K562 (cell line): ENCODE measurements around the gene WNT7B. TPM values are rescaled to one million over a fixed set of nuclear protein-coding genes. Genes with fewer than 3 reads are reported as not detected.

Experiments used
- ATAC-seq: fragments of 200-7000 bp; cut with Tn5 transposase; 3 replicates; pipeline ENCODE4 v1.9.1; 2020; ENCODE audit warnings: moderate library complexity
- BruUV-seq: library from RNA; stranded (reverse); fragments of 400-500 nt; replicated peaks from 2 replicates; lab custom pipeline; 2021; lab: Mats Ljungman, UMichigan
- CTCF ChIA-PET: fragments of 300-600 bp; formaldehyde crosslinking; extraction: SDS; loops from one replicate; lab custom pipeline; 2021; ENCODE audit warnings: low intra/inter-chr PET ratio; lab: Yijun Ruan, JAX
- POLR2A ChIA-PET: fragments of 300-600, 350-650 bp; sonication (Branson Sonifier 250); formaldehyde crosslinking; extraction: SDS; loops from one replicate; lab custom pipeline; 2021; ENCODE audit warnings: antibody characterized with exemption, inconsistent platforms; lab: Yijun Ruan, JAX
- DNase-seq, 4 experiments: peaks; one replicate each; pipeline versions ENCODE4 v3.0.0 to v3.0.0-alpha.2; 2011 to 2018; ENCODE audit warnings: low spot score in 3 of 4, mixed read lengths in 3 of 4; ENCODE audit errors: extremely low read depth in 1 of 4
- FAIRE-seq: peaks from 2 replicates; lab custom pipeline; 2011; peaks lifted over from hg19 to GRCh38; lab: Jason Lieb, UNC
- H2AFZ ChIP-seq: 2 replicates; pipeline ENCODE4 v1.6.0; 2011; ENCODE audit warnings: low read depth, low read length, control low read depth, inconsistent platforms
- H3K27ac ChIP-seq: fragments of 200-600 bp; 3 replicates; pipeline ENCODE4 v1.8.0; 2011; ENCODE audit warnings: low read depth, mild to moderate bottlenecking, control low read depth, inconsistent platforms, low read length, moderate library complexity, mixed read lengths; ENCODE audit errors: extremely low read depth
- H3K27me3 ChIP-seq, 2 experiments: fragments of 300-600 bp in 1 of 2; 2 replicates in 1 of 2; 3 replicates in 1 of 2; pipeline versions ENCODE4 v1.6.0 to v1.8.0; 2011; ENCODE audit warnings: inconsistent platforms in 2 of 2, low read length in 2 of 2, mild to moderate bottlenecking in 1 of 2, mixed read lengths in 1 of 2, moderate library complexity in 1 of 2; ENCODE audit not compliant: control insufficient read depth in 2 of 2, insufficient read depth in 2 of 2
- H3K36me3 ChIP-seq: fragments of 300-600 bp; 3 replicates; pipeline ENCODE4 v1.8.0; 2011; ENCODE audit warnings: mild to moderate bottlenecking, low read length, inconsistent platforms; ENCODE audit not compliant: control insufficient read depth, insufficient read depth
- H3K4me1 ChIP-seq, 2 experiments: fragments of 200-600 bp in 1 of 2; replicated peaks in 1 of 2; 2 replicates in 1 of 2; 3 replicates in 1 of 2; pipeline versions ENCODE4 v1.5.1 to v1.8.0; 2011; ENCODE audit warnings: inconsistent platforms in 2 of 2, low read length in 2 of 2, mild to moderate bottlenecking in 1 of 2, mixed read lengths in 1 of 2, moderate library complexity in 1 of 2; ENCODE audit not compliant: control insufficient read depth in 2 of 2, insufficient read depth in 2 of 2
- H3K4me2 ChIP-seq: 2 replicates; pipeline ENCODE4 v1.6.1; 2011; ENCODE audit warnings: low read length, control low read depth, inconsistent platforms, mixed read lengths; ENCODE audit not compliant: insufficient read depth
- H3K4me3 ChIP-seq: fragments of 200-600 bp; sonication (generic), shearing (Covaris generic); 2 replicates; pipeline ENCODE4 v1.5.1; 2016; ENCODE audit warnings: control low read depth, inconsistent platforms
- H3K79me2 ChIP-seq: fragments of 200-600 bp; 3 replicates; pipeline ENCODE4 v1.8.0; 2011; ENCODE audit warnings: low read length, inconsistent platforms; ENCODE audit not compliant: control insufficient read depth, insufficient read depth
- H3K9ac ChIP-seq, 2 experiments: 2 replicates each; pipeline versions ENCODE4 v1.6.0 to v1.6.1; 2011; ENCODE audit warnings: low read depth in 2 of 2, low read length in 2 of 2, control low read depth in 1 of 2, inconsistent platforms in 1 of 2, mild to moderate bottlenecking in 1 of 2, mixed read lengths in 1 of 2; ENCODE audit not compliant: insufficient read depth in 1 of 2
- H3K9me1 ChIP-seq: one replicate; pipeline ENCODE4 v1.6.0; 2011; ENCODE audit warnings: inconsistent platforms, mild to moderate bottlenecking, low read length, moderate library complexity; ENCODE audit not compliant: control insufficient read depth, insufficient read depth
- H3K9me3 ChIP-seq: replicated peaks from 2 replicates; pipeline ENCODE4 v1.5.1; 2011; ENCODE audit warnings: low read depth, low read length, inconsistent platforms; ENCODE audit not compliant: control insufficient read depth, insufficient read depth
- H4K20me1 ChIP-seq: replicated peaks from 2 replicates; pipeline ENCODE4 v1.6.1; 2011; ENCODE audit warnings: low read length, inconsistent platforms, mixed read lengths; ENCODE audit not compliant: control insufficient read depth, insufficient read depth
- ATF7 ChIP-seq: fragments of 450-650 bp; IDR thresholded peaks from 2 replicates; pipeline ENCODE4 v1.7.1; 2014; ENCODE audit warnings: mild to moderate bottlenecking, moderate library complexity
- BRD4 ChIP-seq: fragments of 200-600 bp; sonication (generic); IDR thresholded peaks from 2 replicates; pipeline ENCODE4 v1.6.1; 2017; ENCODE audit warnings: inconsistent platforms
- GTF2A2 ChIP-seq: IDR thresholded peaks from 2 replicates; pipeline ENCODE4 v1.6.1; 2016; ENCODE audit warnings: mild to moderate bottlenecking, missing genetic modification characterization, missing compliant biosample characterization
- JUNB ChIP-seq: fragments of 450-650 bp; formaldehyde crosslinking; conservative IDR thresholded peaks from 2 replicates; pipeline ENCODE4 v1.4.0; 2020; ENCODE audit warnings: mild to moderate bottlenecking
- MCM7 ChIP-seq, 2 experiments: fragments of 450-650 bp; IDR thresholded peaks; 2 replicates each; pipeline ENCODE4 v1.6.1; 2016 to 2018
- RREB1 ChIP-seq: fragments of 250-450 bp; sonication (Bioruptor Pico); IDR thresholded peaks from 2 replicates; pipeline ENCODE4 v1.4.0; 2020
- SPI1 ChIP-seq: IDR thresholded peaks from 2 replicates; pipeline ENCODE4 v1.6.1; 2011; ENCODE audit warnings: low read depth, low read length, control low read depth, borderline replicate concordance
- SRSF1 ChIP-seq: fragments of 200-400 bp; formaldehyde crosslinking; IDR thresholded peaks from 2 replicates; pipeline ENCODE4 v1.6.1; 2017; ENCODE audit warnings: mild to moderate bottlenecking, low read depth, low read length, moderate library complexity
- STAG1 ChIP-seq: sonication (generic); formaldehyde crosslinking; IDR thresholded peaks from 2 replicates; pipeline ENCODE4 v1.5.0; 2020; ENCODE audit warnings: missing genetic modification reagents, borderline replicate concordance
- THRAP3 ChIP-seq: fragments of 450-650 bp; IDR thresholded peaks from 2 replicates; pipeline ENCODE4 v1.6.1; 2016; ENCODE audit warnings: mild to moderate bottlenecking, inconsistent platforms, borderline replicate concordance
- THRB ChIP-seq: fragments of 450-650 bp; formaldehyde crosslinking; conservative IDR thresholded peaks from 2 replicates; pipeline ENCODE4 v1.4.0; 2022; ENCODE audit warnings: mild to moderate bottlenecking, missing genetic modification characterization
- U2AF1 ChIP-seq: fragments of 200-400 bp; formaldehyde crosslinking; optimal IDR thresholded peaks from 2 replicates; pipeline ENCODE3; 2017; ENCODE audit warnings: mild to moderate bottlenecking, low read depth, low read length, moderate library complexity
- ZNF79 ChIP-seq: fragments of 250-450 bp; sonication (Bioruptor Pico); IDR thresholded peaks from 2 replicates; pipeline ENCODE4 v1.4.0; 2020; ENCODE audit warnings: low read depth, mild to moderate bottlenecking, moderate library complexity
- WGBS: fragments of 100-300 bp; shearing (Covaris generic); methylation state at CpG from one replicate; pipeline ENCODE4 v1.1.6; 2016; ENCODE audit warnings: low coverage, mixed read lengths; ENCODE audit not compliant: insufficient coverage; ENCODE audit errors: missing lambda C conversion rate; 5-methylcytosine and 5-hydroxymethylcytosine counted together
- in situ Hi-C: fragments of 300-500 bp; cut with MboI; formaldehyde crosslinking; loops from 4 replicates; pipeline ENCODE4 v1.15.0; 2018; ENCODE audit warnings: inconsistent platforms, mixed read lengths
- intact Hi-C: fragments of 100-400 bp; cut with micrococcal nuclease; formaldehyde crosslinking; loops from 2 replicates; pipeline ENCODE4 v1.14.2; 2022
- polyA plus RNA-seq, 8 experiments: library from polyadenylated mRNA; depleted of rRNA in 4 of 8; stranded (reverse) in 5 of 8; unstranded in 3 of 8; fragments of >200 nt; fragmentation: Nextera tagmentation in 2 of 8; fragmentation: Illumina TruSeq in 1 of 8; extraction: Ambion mirVana in 2 of 8; extraction: Trizol in 1 of 8; gene quantifications; 2 replicates each; pipeline versions ENCODE4 v1.2.1 to v1.2.3, GENCODE V29; 2011 to 2014; ENCODE audit warnings: inconsistent platforms in 1 of 8, missing spikeins in 1 of 8
- total RNA-seq, 7 experiments: library from RNA; depleted of rRNA in 6 of 7; stranded (reverse); fragments of >200 nt in 6 of 7; fragmentation: Illumina TruSeq in 2 of 7; extraction: Trizol in 2 of 7; gene quantifications; 2 replicates each; pipeline versions ENCODE4 v1.2.1 to v1.2.3, GENCODE V29; 2011 to 2021; ENCODE audit warnings: low replicate concordance in 1 of 7

WNT7B gene
- total and polyA plus RNA-seq, 9 of the 15 experiments (the other 6 are each of a cell fraction or from before 2014, with no cell fraction given): not detected

DNA sequence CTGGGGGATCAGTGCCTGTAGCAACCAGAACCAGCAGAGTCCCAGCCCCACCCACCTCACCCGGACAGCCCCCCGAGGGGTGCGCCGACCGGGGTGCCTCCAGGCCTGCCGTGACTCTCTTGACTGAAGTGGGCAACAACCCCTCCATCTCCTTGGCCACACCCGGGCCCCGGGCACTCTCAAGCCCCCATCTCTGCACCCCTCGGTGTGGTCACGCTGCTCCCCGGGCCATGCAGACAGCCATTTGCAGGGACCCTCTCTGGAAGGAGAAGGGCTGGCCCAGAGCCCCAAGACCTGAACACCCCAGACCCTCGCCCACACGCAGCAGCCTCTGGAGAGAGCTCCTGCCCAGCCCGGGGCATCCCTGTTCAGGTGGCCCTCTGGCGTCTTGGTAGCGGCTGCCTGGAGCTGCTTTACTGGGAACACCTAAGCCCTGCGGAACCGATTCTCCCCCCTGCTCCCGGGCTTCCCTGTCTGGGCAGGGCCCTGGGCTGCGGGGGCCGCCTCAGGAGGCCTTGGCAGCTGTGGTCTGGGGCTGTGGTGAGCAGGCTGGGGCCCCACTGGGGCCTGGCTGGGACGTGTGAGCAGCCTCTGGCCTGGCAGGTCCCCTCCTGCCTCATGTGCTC, 84.9 kb downstream of the WNT7B start:
- Histone ChIP-seq H2AFZ (no peak overlapping the region), H3K4me3 (no peak overlapping the region), H3K27ac (no peak overlapping the region), H3K4me2 (no peak overlapping the region), H3K9me3 (no peaks in the 10 kb centered on the region), H3K9me1 (no peaks in the 10 kb centered on the region), H3K36me3 (no peaks in the 10 kb centered on the region), H3K79me2 (no peaks in the 10 kb centered on the region), H4K20me1 (peaks cover 1% of the 10 kb centered on the region; the same call in 1 of the 2 replicates), H3K9ac (no peak overlapping the region), H3K4me1 (peaks cover 0 to 9% of the 10 kb centered on the region in 2 experiments; a peak in 1 of 5 replicates), H3K27me3 (peaks cover 5 to 43% of the 10 kb centered on the region in 2 experiments)
- intact Hi-C loops (no loop called here), in situ Hi-C loops (no loop called here)
- FAIRE-seq: no peak
- BruUV-seq: no TSS peak
- ChIA-PET POLR2A (interaction anchor here (1.0 kb wide), 1 partner anchor 31 kb away, joined by 3 read pairs; no protein-coding TSS in a partner anchor), CTCF (no interaction called here)
- ATAC-seq: no peak
- 11% methylated on average over 14 of the region's 22 CpGs for WGBS
- DNase-seq: no peak
- TF ChIP-seq U2AF1: no peak
- no peak for TF ChIP-seq THRB (CRISPR knock-in tag)
- no peak for TF ChIP-seq BRD4
- TF ChIP-seq SPI1: no peak
- TF ChIP-seq RREB1: no peak
- no peak for TF ChIP-seq STAG1 (CRISPR knock-in tag)
- TF ChIP-seq ATF7: no peak
- no peak for TF ChIP-seq SRSF1
- no peak for TF ChIP-seq GTF2A2 (tag)
- TF ChIP-seq ZNF79: no peak
- no peak for TF ChIP-seq JUNB (CRISPR knock-in tag)
- no peak for TF ChIP-seq MCM7 (IDR thresholded peaks at IDR 0.05)
- no peak for TF ChIP-seq THRAP3
